Pancreas (tissue), 10 donors: ENCODE results near the gene TRIM66. TPM values are rescaled to one million over a fixed set of nuclear protein-coding genes. Genes with fewer than 3 reads are reported as not detected.

Experiments used
- ATAC-seq, 4 donors: fragments of 200-7000 bp; cut with Tn5 transposase; one replicate each; pipeline versions ENCODE4 v1.8.0 to v1.9.1; 2020; ENCODE audit warnings: mild to moderate bottlenecking in 4 of 4, moderate library complexity in 4 of 4
- DNase-seq, 6 donors: peaks; one replicate each; pipeline ENCODE4 v3.0.0-alpha.2; 2020
- FAIRE-seq: peaks from 2 replicates; lab custom pipeline; 2012; peaks lifted over from hg19 to GRCh38; lab: Jason Lieb, UNC
- H3K27ac ChIP-seq, 4 donors: fragments of 200-600 bp; sonication (generic); 1 replicate in 3 of 4; 2 replicates in 1 of 4; pipeline versions ENCODE4 v1.5.0 to v1.8.0; 2020
- H3K27me3 ChIP-seq, 4 donors: fragments of 200-600 bp; one replicate each; pipeline ENCODE4 v1.8.0; 2021
- H3K36me3 ChIP-seq, 3 donors: fragments of 200-600 bp; sonication (generic) in 1 of 3; one replicate each; pipeline versions ENCODE4 v1.5.0 to v1.8.0; 2020 to 2021
- H3K4me1 ChIP-seq, 3 donors: fragments of 200-600 bp; one replicate each; pipeline ENCODE4 v1.8.0; 2021
- H3K4me3 ChIP-seq, 4 donors: fragments of 200-600 bp; sonication (generic) in 2 of 4; one replicate each; pipeline versions ENCODE4 v1.5.0 to v1.8.0; 2020 to 2021
- H3K9me3 ChIP-seq, 4 donors: fragments of 200-600 bp; one replicate each; pipeline ENCODE4 v1.8.0; 2021
- CTCF ChIP-seq, 4 donors: fragments of 200-600 bp; sonication (generic) in 3 of 4; IDR thresholded peaks; one replicate each; pipeline versions ENCODE4 v1.5.0 to v1.8.0; 2021; ENCODE audit warnings: antibody characterized with exemption in 4 of 4
- WGBS, 2 donors: extraction: QIAGEN DNeasy Blood & Tissue Kit; methylation state at CpG; one replicate each; pipeline ENCODE4 v1.1.7; 2013; 5-methylcytosine and 5-hydroxymethylcytosine counted together
- intact Hi-C, 3 donors: fragments of 100-400 bp; cut with DNase I; formaldehyde crosslinking; loops; one replicate each; pipeline versions ENCODE4 v1.11.1 to v1.14.2; 2022
- polyA plus RNA-seq, 2 donors: library from polyadenylated mRNA; stranded (reverse); fragments of 200-250 nt; gene quantifications; one replicate each; pipeline ENCODE4 v1.2.3, GENCODE V29; 2013
- total RNA-seq, 6 donors: library from RNA; stranded (reverse); fragmentation: NEBNext Ultra II Directional in 4 of 6; extraction: Animal tissue kit (Norgen Biotek cat#: 25700) in 4 of 6; gene quantifications; one replicate each; pipeline versions ENCODE4 v1.2.1 to v1.2.4, GENCODE V29; 2021 to 2023
- donor health status: healthy with polysubstance abuse.
- donor health status: DM: no; HTN: no; CAD: no; lungs with moderate emphysema.
- donor health status: DM: no; HTN: no; CAD: no.
- donor health status: control.
- donor health status: control.
- donor health status: Bipolar disorder and iron deficiency.
- donor health status: DM: yes; HTN: yes; CAD: no.
- donor health status: DM: no; HTN: no; CAD: no.
- donor health status: DM: no; HTN: no; CAD: no.
- donor health status: DM: yes; HTN: yes; CAD: no.

Gene TRIM66
- total and polyA plus RNA-seq, 8 donors = 4.1 to 13.1 (median 9.8) TPM

- no peak for FAIRE-seq
- H3K27me3 ChIP-seq = no peaks in the 10 kb centered on the region
- WGBS, 2 donors = 86 to 91% methylated on average over 7 of the region's 7 CpGs
- peaks cover 3 to 30% (median 17%) of the 10 kb centered on the region in 3 donors for H3K36me3 ChIP-seq
- no peak for ATAC-seq
- intact Hi-C loops = no loop called here
- no peak for TF ChIP-seq CTCF (IDR thresholded peaks at IDR 0.05)
- no peak for DNase-seq
- H3K27ac ChIP-seq = no peak overlapping the region
- peaks cover 17 to 44% (median 23%) of the 10 kb centered on the region in 3 donors for H3K4me1 ChIP-seq
- H3K4me3 ChIP-seq = no peak overlapping the region
- H3K9me3 ChIP-seq = no peaks in the 10 kb centered on the region
Measured at GRCh38 chr11:8686325-8686724, 3.9 kb upstream of the TRIM66 start.

DNA sequence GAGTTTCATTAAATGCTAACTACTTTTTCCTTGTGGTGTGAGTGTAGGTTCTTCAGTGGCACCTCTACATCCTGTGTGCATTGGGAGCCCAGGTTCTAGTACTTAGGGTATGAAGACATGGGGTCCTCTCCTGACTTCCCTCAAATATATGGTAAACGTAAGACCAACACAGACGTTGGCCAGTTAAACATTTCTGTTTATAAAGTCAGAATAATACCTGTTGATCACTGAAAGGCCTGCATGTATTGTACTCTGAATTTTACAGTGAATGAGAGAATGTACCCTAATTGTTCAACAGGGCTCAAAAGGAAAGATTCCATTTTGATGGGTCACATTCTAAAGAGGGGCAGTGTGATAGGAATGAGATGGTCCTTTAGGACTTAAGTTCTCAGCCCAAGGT, 3.4 kb upstream of the TRIM66 start:
- H3K9me3 ChIP-seq = no peaks in the 10 kb centered on the region
- intact Hi-C loops = no loop called here
- TF ChIP-seq CTCF (IDR thresholded peaks at IDR 0.05) = no peak
- WGBS, 2 donors = 64 to 68% methylated on average over 2 of the region's 2 CpGs
- peaks cover 3 to 30% (median 17%) of the 10 kb centered on the region in 3 donors for H3K36me3 ChIP-seq
- DNase-seq (no peak), FAIRE-seq (no peak), ATAC-seq (no peak)
- peaks cover 17 to 44% (median 23%) of the 10 kb centered on the region in 3 donors for H3K4me1 ChIP-seq
- no peak overlapping the region for H3K27ac ChIP-seq
- no peak overlapping the region for H3K4me3 ChIP-seq
- H3K27me3 ChIP-seq = no peaks in the 10 kb centered on the region

DNA sequence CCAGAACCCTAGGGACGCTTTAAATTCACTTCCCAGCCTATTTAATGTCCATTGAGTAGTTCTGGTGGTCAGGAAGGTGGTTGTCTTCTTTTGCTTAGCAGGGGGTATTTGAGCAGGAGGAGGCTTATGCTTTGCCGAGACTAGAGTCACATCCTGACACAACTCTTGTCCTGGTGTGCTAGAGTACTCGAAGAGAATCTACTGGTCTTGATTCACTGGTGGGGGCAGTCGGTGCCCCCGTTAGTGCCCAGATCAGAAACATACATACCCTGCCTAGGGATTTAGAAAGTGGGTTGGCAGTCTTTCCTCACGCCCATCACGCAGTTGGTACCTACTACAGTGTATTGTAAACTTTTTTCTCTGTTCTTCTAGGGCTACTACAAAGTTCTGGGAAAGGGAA, 2.8 kb upstream of the TRIM66 start:
- Histone ChIP-seq H3K9me3 (no peaks in the 10 kb centered on the region), H3K27me3 (no peaks in the 10 kb centered on the region), H3K4me1 (peaks cover 17 to 44% (median 23%) of the 10 kb centered on the region in 3 donors), H3K27ac (no peak overlapping the region), H3K36me3 (peaks cover 3 to 30% (median 17%) of the 10 kb centered on the region in 3 donors), H3K4me3 (no peak overlapping the region)
- FAIRE-seq (no peak), ATAC-seq (no peak), DNase-seq (no peak)
- WGBS, 2 donors = 72 to 81% methylated on average over 7 of the region's 7 CpGs
- no peak for TF ChIP-seq CTCF (IDR thresholded peaks at IDR 0.05)
- intact Hi-C loops = no loop called here

DNA sequence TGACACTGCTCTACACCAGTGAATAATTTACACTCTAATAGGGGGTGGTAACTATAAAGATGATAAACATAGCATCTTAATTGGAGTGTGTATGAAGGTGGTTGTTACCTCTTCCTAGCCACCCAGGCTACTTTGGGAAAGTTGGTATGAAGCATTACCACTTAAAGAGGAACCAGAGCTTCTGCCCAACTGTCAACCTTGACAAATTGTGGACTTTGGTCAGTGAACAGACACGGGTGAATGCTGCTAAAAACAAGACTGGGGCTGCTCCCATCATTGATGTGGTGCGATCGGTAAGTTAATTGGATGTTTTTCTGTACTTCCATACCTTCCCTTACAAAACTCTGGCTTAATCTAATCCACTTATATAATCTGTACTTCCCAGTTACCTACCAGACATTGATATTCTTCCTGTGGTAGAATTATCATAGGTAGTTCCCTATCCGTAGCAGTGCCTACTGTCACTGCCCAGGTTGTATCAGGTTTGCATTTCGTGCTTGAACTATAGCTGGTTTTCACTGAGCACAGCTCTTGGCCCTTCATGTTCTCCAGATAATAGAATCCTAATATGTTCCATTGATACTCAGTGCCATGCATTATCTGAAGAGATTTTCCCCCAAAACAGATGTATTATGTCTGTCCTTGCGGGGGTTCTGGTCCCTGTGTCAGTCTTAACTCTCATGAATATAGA, 2.3 kb upstream of the TRIM66 start:
- TF ChIP-seq CTCF (IDR thresholded peaks at IDR 0.05) = no peak
- Histone ChIP-seq H3K9me3 (no peaks in the 10 kb centered on the region), H3K27ac (peak overlapping the region in 2 of 4 donors; percentile 17 to 94), H3K36me3 (peaks cover 3 to 30% (median 17%) of the 10 kb centered on the region in 3 donors), H3K4me3 (peak overlapping the region in 1 of 4 donors; percentile 98), H3K27me3 (no peaks in the 10 kb centered on the region), H3K4me1 (peaks cover 17 to 44% (median 23%) of the 10 kb centered on the region in 3 donors)
- DNase-seq = no peak
- 59 to 61% methylated on average over 6 of the region's 6 CpGs for WGBS, 2 donors
- ATAC-seq = no peak
- intact Hi-C loops = no loop called here
- no peak for FAIRE-seq
